Measurements from ENCODE around the gene IRF2. TPM values are rescaled to one million over a fixed set of nuclear protein-coding genes. Genes with fewer than 3 reads are reported as not detected.

IRF2 gene
- total and polyA plus RNA-seq, 12 donors: 9.3 to 41.4 (median 28.6) TPM

GRCh38 chr4:184434501-184435066 is 39.8 kb downstream of the IRF2 start:
- Histone ChIP-seq H3K4me3 (no peak overlapping the region), H3K4me1 (peaks cover 6 to 83% (median 69%) of the 10 kb centered on the region in 9 donors), H3K27me3 (no peaks in the 10 kb centered on the region), H3K36me3 (peaks cover 0 to 29% (median 0%) of the 10 kb centered on the region in 9 donors), H3K27ac (no peak overlapping the region), H3K9me3 (no peaks in the 10 kb centered on the region)
- DNase-seq: no peak
- 75 to 83% methylated on average over 6 of the region's 6 CpGs for WGBS, 2 donors
- no peak for ATAC-seq
- TF ChIP-seq CTCF (IDR thresholded peaks at IDR 0.05): no peak
- intact Hi-C loops (cut with DNase I): no loop called here

- no peaks in the 10 kb centered on the region for H3K27me3 ChIP-seq
- no peak overlapping the region for H3K4me3 ChIP-seq
- no peaks in the 10 kb centered on the region for H3K9me3 ChIP-seq
- TF ChIP-seq CTCF (IDR thresholded peaks at IDR 0.05): no peak
- intact Hi-C loops (cut with DNase I): no loop called here
- ATAC-seq (no peak), DNase-seq (no peak)
- 91 to 96% methylated on average over 13 of the region's 13 CpGs for WGBS, 2 donors
- H3K27ac ChIP-seq: no peak overlapping the region
- H3K36me3 ChIP-seq: peaks cover 0 to 31% (median 0%) of the 10 kb centered on the region in 9 donors
- H3K4me1 ChIP-seq: peaks cover 6 to 83% (median 70%) of the 10 kb centered on the region in 9 donors
Measured at GRCh38 chr4:184434021-184434420, 40.3 kb downstream of the IRF2 start.

- Histone ChIP-seq H3K36me3 (peaks cover 0 to 38% (median 0%) of the 10 kb centered on the region in 9 donors), H3K27ac (peak overlapping the region in 1 of 10 donors; percentile 18), H3K4me3 (no peak overlapping the region), H3K9me3 (no peaks in the 10 kb centered on the region), H3K27me3 (no peaks in the 10 kb centered on the region), H3K4me1 (peaks cover 3 to 82% (median 70%) of the 10 kb centered on the region in 9 donors)
- DNase-seq: no peak
- TF ChIP-seq CTCF (IDR thresholded peaks at IDR 0.05): no peak
- 94 to 95% methylated on average over 17 of the region's 17 CpGs for WGBS, 2 donors
- intact Hi-C loops (cut with DNase I): no loop called here
- no peak for ATAC-seq
Measured at GRCh38 chr4:184433258-184433892, 41.0 kb downstream of the IRF2 start.

GRCh38 chr4:184432127-184432922 is 42.0 kb downstream of the IRF2 start:
- 90 to 92% methylated on average over 16 of the region's 16 CpGs for WGBS, 2 donors
- Histone ChIP-seq H3K4me3 (no peak overlapping the region), H3K27ac (peak overlapping the region in 1 of 10 donors; percentile 38), H3K36me3 (peaks cover 0 to 48% (median 5%) of the 10 kb centered on the region in 9 donors), H3K4me1 (peaks cover 6 to 82% (median 70%) of the 10 kb centered on the region in 9 donors), H3K27me3 (no peaks in the 10 kb centered on the region), H3K9me3 (no peaks in the 10 kb centered on the region)
- no peak for TF ChIP-seq CTCF (IDR thresholded peaks at IDR 0.05)
- ATAC-seq: peak in 2 of 8 donors; percentile 28 to 46
- intact Hi-C loops (cut with DNase I): no loop called here
- DNase-seq: no peak
